GM19468 (cell line): Measurements from ENCODE around the gene OMD.

Experiments
- ATAC-seq: cut with Tn5 transposase; IDR thresholded peaks from one replicate; pipeline ENCODE4 v1.9.1; 2021; ENCODE audit warnings: mild to moderate bottlenecking, moderate library complexity, moderate number of reproducible peaks; ENCODE audit not compliant: unreplicated experiment; ENCODE audit errors: extremely low read depth

OMD gene

GRCh38 chr9:92378865-92379560 is 45.3 kb downstream of the OMD start:
- ATAC-seq, result no peak

GRCh38 chr9:92377876-92378275 is 46.4 kb downstream of the OMD start:
- no peak for ATAC-seq

GRCh38 chr9:92373167-92373566 is 51.1 kb downstream of the OMD start:
- ATAC-seq, result no peak

GRCh38 chr9:92369075-92369474 is 55.2 kb downstream of the OMD start:
- no peak for ATAC-seq
